ENCODE measurements around the gene CPT1B.
"Not testable (repeated sequence)": the region's sequence is repeated elsewhere in the genome, so short reads cannot be mapped to it uniquely, and the experiment has no call there.

The CPT1B gene

DNA sequence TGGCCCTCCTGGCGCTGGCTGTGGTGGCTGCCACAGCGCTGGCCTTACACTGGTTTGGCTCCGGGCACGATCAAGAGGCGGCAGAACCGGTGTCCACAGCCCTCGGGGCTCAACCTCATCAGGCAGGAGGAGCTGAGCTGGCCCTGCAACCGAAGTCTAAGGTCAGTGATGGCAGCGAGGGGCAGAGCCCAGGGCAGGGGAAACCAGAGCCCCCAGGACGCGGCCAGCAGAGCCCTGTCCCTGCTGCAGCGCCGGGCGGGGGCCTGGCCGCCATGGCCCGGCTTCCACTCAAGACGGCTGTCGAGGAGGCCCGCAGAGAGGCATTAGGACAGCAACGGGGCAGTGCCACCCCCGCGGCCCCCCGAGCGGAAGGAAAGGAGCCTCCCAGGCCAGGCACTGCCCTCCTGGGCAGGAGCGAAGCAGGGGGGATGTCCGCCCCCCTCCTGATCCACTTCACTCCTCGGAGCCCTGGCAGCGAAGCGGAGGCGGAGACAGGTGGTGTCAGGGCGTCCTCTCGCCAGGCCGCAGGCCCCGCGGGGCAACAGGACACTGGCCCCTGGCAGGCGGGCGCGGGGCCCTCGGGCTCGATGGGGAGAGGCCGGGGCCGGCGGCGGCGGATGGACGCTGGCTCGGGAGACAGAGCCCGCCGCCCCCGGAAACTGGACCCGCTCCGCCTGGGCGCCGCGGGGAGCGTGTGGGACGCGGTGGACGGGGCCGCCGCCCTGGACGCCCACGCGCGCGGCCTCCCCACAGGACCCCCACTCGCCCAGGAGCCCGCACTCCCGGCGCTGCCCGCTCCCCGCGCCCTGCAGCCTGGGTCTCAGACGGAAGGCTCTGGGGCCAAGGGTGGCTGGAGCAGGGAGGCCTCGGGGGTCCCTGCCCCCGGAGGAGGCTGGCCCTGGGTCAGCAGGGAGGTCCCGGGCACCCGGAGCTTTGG, 31.6 kb downstream of the CPT1B start:
- no peak for DNase-seq (ENCODE audit: low read depth, low spot score)

DNA sequence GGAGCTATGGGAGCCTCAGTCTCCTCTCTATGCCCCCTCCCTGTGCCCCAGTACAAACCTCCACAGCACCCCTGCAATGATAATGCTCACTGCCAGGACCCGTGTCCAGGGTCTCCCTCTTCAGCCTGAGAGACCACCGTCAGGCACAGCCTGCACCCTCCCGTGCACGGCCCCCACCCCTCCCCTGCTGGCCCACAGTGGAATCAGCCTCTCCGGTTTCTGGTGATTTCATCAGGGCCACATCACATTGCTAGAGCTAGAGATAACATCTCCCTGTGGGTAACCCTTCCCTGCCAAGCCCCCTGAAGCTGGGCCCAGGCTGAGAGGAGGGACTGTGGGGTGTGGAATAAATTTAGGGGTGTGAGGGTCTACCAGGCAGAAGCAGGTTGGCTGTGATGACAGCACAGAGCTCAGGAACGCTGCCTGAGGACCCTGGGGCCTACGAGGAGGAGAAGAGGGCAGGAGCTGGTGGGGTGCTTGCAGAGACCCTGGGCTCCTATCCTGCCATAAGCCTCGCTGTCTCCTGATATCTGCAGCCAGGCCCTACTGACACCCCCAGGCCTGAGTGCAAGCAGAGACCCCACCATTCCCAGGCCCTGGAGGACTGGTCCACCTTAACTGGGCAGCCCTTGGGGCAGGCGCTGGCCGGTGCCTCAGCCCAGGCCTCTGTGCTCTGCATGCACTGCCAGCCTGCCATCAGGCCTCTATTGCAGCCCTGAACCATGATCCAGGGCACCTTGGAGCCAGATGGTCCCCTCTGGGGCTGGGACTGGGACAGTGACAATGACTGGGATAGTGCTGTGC, 32.5 kb downstream of the CPT1B start, which contains the start of gene KLHDC7B:
Gene KLHDC7B, plus strand, starts transcription at position 378 of the 804 bp plus-strand sequence. Its CDS starts 345 bp downstream, at position 723.
- no peak for DNase-seq (ENCODE audit: low read depth, low spot score)

DNA sequence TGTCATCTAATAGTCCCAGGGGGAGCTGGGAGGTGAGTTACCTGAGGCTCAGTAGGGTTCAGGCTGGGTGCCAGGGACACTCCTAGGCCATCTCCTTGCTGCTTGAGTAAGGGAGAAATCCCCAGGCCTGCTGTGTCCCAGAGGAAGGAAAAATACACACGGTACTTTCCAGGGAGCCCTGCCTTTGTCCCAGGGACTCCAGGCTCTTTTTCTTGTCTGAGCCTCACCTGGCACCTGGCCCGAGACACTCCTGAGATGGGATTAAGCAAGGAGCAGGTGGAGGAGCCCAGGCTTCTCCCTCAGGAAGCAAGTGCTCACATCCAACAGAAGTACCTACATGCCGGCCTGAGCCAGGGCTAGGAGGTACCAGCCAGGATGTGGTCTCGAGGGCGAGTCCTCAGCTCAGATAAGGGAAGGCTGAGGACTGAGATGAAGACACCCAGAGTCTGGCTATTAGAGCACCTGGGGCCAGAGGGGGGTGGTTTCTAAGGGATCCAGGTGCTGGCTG, 33.4 kb downstream of the CPT1B start:
- DNase-seq (ENCODE audit: low read depth, low spot score) = no peak

DNA sequence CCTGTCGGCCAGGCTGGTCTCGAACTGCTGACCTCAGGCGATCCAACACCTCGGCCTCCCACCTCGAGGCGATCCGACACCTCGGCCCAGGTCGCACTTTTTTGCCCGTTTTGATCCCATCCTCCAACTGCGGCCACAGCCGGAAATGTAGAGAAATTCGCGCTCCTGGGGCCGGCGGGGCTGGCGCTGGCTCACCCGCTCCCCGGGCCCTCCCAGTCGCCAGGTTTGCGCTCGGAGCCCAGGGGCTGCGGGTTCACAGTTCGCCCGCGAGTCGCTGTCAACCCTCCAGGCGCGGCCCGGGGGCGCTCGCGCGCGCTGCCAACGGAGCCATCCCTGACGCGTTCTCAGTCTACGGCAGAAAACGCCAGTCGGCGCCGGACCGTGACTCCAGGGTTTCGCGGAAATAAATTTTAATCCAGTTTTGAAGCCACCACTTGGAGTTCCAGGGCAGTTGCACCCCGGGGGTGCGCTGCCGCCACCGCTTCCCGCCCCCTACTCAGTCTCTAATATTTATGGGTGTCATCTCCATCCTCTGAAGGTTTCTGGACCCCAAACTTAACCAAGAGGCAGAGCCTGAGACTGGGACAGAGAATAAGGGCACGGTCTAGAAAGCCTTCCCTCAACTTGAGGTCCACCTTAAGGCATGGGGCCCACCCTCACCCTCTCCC, 34.0 kb downstream of the CPT1B start:
- peak; percentile 77 for DNase-seq (ENCODE audit: low read depth, low spot score)

GRCh38 chr22:50542416-50542927, 35.8 kb downstream of the CPT1B start:
- no peak for DNase-seq (ENCODE audit: low read depth, low spot score)

- DNase-seq (ENCODE audit: low read depth, low spot score) = not testable (repeated sequence)
Measured at GRCh38 chr22:50541667-50542026, 36.6 kb downstream of the CPT1B start.

DNA sequence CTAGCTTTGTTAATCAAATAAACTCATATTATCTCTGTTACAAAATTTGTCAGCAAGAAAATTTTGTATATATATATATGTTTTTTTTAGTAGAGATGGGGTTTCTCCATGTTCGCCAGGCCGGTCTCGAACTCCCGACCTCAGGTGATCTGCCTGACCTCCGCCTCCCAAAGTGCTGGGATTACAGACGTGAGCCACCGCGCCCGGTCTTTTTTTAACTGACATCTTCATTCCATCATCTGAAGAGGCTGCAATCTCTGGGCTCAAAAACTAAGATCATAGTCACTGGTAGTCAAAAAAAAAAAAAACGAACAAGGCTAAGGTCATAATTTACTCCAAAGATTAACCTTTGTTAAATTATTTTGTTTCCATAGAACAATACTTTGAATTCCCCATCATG, 37.8 kb downstream of the CPT1B start:
- no peak for DNase-seq (ENCODE audit: low read depth, low spot score)

DNA sequence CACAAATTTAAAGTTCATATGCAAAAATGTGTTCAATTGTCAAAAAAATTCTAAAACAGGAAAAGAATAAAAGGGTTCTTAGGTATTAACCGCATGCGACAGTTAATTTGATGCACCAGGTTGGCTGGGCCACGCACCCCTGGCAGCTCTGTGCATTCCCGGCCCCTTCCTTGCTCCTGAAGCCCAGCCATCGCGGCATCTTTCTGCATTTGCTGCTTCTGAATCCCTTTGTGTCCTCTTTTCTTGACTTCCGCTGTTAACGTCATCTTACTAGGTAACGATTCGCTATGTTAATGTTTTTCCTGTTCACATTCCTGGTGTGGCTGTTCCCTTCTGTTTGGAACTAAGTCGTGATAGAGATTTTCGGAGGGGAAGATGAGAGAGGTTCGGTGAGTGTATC, 40.5 kb downstream of the CPT1B start:
- DNase-seq (ENCODE audit: low read depth, low spot score) = no peak

- no peak for DNase-seq (ENCODE audit: low read depth, low spot score)
Measured at GRCh38 chr22:50536226-50536625, 42.0 kb downstream of the CPT1B start.

- no peak for DNase-seq (ENCODE audit: low read depth, low spot score)
Measured at GRCh38 chr22:50535113-50535512, 43.1 kb downstream of the CPT1B start.

DNA sequence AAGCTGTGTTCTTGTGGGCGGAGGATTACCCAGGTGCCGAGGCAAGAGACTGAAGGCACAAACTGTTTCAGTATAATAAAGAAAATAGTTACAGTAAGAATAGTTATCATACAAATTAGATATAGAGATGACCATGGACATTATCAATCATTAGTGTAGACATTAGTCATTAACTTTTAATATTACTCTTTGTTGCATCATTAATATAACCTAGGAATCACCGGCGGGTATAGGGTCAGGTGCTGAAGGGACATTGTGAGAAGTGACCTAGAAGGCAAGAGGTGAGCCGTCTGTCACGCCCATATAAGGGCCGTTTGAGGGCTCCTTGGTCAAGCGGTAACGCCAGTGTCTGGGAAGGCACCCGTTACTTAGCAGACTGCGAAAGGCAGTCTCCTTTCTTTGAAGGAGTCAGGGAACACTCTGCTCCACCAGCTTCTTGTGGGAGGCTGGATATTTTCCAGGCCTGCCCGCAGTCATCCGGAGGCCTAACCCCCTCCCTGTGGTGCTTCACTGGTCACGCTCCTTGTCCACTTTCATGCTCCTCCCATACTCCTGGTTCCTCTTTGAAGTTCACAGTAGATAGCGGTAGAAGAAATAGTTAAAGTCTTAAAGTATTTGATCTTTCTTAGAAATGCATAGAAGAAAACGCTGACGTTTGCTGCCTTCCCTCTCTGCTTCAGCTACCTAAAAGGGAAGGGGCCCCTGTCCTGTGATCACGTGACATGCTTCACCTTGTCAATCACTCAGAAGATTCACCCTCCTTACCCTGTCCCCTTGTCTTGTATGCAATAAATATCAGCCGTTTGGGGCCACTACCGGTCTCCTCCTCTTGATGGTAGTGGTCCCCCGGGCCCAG, 44.1 kb downstream of the CPT1B start:
- DNase-seq (ENCODE audit: low read depth, low spot score) = peak; percentile 34

DNA sequence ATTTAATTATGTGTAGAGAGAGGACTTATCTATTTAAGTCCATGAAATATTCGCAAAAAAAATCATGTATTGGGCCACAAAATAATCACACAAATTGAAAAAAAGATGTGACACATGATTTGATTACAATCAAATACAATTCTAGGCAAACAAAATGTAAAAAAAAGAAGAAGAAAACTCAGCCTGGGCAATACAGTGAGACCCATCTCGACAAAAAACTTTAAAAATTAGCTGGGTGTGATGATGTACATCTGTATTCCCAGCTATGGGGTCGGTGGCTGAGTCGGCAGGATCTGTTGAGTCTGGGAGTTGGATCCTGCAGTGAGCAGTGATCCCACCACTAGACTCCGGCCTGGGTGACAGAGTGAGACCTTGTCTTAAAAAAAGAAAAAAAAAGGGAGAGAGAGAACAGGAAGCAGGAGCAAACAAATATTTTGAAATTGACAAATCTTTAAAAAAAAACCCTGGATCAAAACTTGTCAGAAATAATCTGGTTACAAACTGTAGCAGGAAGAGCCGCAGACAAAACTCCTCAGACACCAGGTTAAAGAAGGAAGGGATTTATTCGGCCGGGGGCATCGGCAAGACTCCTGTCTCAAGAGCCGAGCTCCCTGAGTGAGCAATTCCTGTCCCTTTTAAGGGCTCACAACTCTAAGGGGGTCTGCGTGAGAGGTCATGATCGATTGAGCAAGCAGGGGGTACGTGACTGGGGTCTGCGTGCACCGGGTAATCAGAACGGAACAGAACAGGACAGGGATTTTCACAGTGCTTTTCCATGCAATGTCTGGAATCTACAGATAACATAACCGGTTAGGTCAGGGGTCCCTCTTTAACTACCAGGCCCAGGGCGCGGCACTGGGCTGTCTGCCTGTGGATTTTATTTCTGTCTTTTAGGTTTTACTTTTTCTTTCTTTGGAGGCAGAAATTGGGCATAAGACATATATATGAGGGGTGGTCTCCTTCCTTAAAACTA, 45.1 kb downstream of the CPT1B start:
- DNase-seq (ENCODE audit: low read depth, low spot score) = no peak

GRCh38 chr22:50531962-50532674, 46.1 kb downstream of the CPT1B start:
- DNase-seq (ENCODE audit: low read depth, low spot score) = peak; percentile 68

DNA sequence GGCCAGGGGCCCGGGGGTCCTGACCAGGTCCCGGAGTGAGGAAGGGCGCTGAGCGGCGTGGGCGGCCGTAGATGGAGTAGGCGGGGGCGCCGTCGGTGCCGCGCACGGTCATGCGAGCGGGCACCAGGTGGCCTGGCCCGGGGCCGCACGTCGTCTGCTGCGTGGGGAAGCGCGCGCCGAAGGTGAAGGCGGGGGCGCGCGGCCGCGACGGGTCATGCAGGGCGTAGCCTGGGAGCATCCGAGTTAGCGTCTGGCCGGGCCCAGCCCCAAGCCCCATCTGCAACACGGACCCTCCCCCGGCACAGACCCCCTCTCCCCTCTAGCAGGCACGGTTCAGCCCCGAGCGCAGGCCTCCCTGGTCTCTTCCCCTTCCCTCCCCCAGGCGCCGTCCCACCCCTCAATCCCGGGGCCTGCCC, 46.7 kb downstream of the CPT1B start:
- DNase-seq (ENCODE audit: low read depth, low spot score) = peak; percentile 21

DNA sequence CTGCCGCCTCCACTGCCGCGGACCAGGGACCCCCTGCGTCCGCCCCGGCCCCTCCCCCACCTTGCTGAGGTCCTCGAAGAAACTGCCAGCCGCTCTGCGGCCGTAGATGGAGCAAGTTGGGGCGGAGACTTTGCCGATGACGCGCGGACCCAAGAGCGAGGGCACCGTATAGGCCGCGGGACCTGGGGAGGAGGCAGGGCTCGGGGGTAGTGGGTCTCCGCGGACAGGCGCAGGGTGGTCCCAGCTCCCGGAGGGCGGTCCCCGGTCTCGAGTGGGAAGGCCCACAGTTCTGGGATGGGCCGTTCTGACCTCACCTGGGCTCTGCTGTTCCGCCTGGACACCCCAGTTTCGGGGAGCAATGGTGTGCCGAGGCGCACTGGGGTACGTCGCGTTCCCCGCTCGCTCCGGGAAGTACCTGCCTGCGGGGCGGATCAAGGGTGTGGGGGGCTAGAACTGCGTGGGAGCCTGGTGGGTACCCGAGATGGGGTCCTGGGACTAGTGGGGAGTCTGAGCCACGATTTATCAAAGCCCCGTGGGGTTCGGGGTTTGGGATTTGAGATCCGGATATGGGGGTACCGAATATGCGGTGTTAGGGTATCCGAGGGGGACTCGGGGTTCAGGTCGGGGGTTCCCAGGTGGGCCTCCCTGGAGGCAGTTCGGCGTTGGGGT, 47.2 kb downstream of the CPT1B start:
- DNase-seq (ENCODE audit: low read depth, low spot score) = peak; percentile 71

DNA sequence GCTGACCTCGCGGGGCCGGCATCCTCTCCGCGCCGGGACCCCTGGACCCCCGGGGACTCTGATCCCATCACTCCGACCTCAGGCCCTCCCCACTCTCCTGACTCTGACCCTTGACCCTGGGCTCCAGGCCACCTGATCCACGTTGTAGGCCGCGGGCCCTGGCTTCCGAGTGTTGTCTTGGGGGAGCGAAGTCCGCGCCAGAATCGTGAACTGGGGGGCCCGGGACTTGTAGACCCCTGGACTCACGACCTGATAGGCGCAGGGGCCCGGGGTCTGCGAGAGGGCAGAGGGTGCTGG, 47.7 kb downstream of the CPT1B start:
- DNase-seq (ENCODE audit: low read depth, low spot score) = no peak

DNA sequence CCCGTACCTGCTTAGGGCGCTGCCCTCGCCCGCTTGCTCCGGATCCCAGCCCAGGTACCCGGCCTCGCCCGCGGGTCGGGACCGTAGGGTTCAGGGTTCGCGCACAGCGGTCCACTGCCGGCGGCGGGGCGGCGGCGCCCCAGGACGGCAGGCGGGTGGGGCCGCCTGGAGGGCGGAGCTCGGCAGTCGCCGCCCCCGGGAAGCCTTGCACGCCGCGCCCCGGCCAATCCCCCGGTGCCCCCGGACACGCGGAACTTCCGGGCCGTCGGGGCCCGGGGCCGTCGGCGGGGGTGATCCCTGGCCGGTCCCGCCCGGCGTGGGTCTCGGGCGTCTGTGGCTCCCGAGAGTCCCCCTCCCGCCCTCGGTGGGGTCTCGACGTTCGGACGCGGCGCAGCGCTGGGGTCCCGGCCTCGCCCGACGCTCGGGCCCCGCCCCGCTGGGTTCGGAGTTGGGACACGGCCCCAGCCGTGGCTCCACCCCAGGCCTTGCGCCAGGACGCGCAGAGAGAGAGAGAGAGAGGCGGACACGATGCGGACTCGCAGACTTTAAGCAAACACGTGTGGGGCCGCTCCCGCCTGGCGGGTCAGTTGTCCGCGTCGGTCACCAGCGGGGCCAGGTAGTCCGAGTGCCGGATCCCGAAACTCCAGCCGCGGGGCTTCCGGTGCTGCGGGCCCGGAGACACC, 48.2 kb downstream of the CPT1B start, which contains the start of gene TYMP:
Gene TYMP, minus strand, starts transcription at position 116 of the 683 bp plus-strand sequence. CDS start 303 bp downstream, outside the sequence.
- DNase-seq (ENCODE audit: low read depth, low spot score) = peak; percentile 58

All from astrocyte of the hippocampus (primary cell).